IPS DF 6.9 (cell line): Measurements from ENCODE around the gene LCE2A.
"Not testable (repeated sequence)": the region's sequence is repeated elsewhere in the genome, so short reads cannot be mapped to it uniquely, and the experiment has no call there.

ENCODE experiments used
- DNase-seq: peaks from one replicate; pipeline ENCODE4 v3.0.0-alpha.2; 2013; ENCODE audit warnings: low read depth, low spot score
- H3K27ac ChIP-seq: one replicate; pipeline ENCODE4 v1.5.1; 2013; ENCODE audit warnings: low read length, control low read depth
- H3K27me3 ChIP-seq: 2 replicates; pipeline ENCODE4 v1.6.1; 2013; ENCODE audit warnings: mild to moderate bottlenecking, low read length; ENCODE audit not compliant: control insufficient read depth, insufficient read depth
- H3K36me3 ChIP-seq: 2 replicates; pipeline ENCODE4 v1.6.1; 2013; ENCODE audit warnings: low read length; ENCODE audit not compliant: control insufficient read depth, insufficient read depth
- H3K4me1 ChIP-seq: 2 replicates; pipeline ENCODE4 v1.6.1; 2013; ENCODE audit warnings: low read length; ENCODE audit not compliant: control insufficient read depth, insufficient read depth
- H3K4me3 ChIP-seq: 2 replicates; pipeline ENCODE4 v1.5.1; 2013; ENCODE audit warnings: mild to moderate bottlenecking, low read length
- H3K9me3 ChIP-seq: 2 replicates; pipeline ENCODE4 v1.6.1; 2013; ENCODE audit warnings: low read length, inconsistent platforms; ENCODE audit not compliant: control insufficient read depth, insufficient read depth
- WGBS: extraction: QIAGEN DNeasy Blood & Tissue Kit; methylation state at CpG from one replicate; pipeline ENCODE4 v1.1.7; 2013; ENCODE audit warnings: mixed read lengths, missing lambda C conversion rate; ENCODE audit not compliant: insufficient read length, insufficient coverage; 5-methylcytosine and 5-hydroxymethylcytosine counted together

LCE2A gene

DNA sequence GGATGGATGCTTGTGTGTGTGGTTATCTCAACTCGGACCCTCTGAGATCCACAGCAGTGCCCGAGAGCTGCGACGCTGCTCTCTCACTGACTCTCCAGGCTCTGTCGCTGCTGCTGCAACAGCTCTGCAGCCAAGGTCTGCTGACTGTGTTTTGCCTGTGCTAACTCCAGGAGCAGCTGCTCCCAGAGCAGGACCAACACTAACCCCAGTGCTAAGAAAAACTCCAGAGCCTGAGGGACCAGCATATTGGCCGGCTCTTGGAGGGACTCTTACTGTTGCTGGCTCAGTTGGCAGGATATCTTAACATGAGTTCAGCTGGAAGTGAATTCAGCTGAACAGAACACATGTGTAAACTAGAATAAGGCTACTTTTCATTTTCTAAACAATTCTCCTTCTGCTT, 18.7 kb upstream of the LCE2A start:
- no CpG with 5 or more reads among the region's 6 CpGs for WGBS
- no peak for DNase-seq
- Histone ChIP-seq H3K4me1 (no peaks in the 10 kb centered on the region), H3K27me3 (no peaks in the 10 kb centered on the region), H3K9me3 (peaks cover 7% of the 10 kb centered on the region), H3K27ac (no peak overlapping the region), H3K36me3 (no peaks in the 10 kb centered on the region), H3K4me3 (no peak overlapping the region)

DNA sequence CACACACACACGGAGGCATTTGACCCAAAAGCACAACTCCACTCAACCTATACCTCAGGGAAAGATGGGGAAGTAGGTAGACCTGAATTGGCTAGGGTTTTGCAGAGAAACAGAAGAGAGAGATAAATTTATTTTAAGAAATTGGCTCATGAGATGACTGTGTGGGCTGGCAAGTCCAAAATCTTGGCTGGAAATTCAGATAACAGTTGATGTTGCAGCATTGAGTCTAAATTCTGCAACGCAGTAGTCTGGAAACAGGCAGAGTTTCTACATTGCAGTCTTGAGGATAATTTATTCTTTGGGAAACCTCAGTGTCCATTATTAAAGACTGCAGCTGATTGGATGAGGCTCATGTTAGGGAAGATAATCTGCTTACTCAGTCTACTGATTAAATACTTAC, 16.5 kb upstream of the LCE2A start:
- Histone ChIP-seq H3K27me3 (no peaks in the 10 kb centered on the region), H3K4me3 (no peak overlapping the region), H3K27ac (no peak overlapping the region), H3K36me3 (no peaks in the 10 kb centered on the region), H3K9me3 (peaks cover 9% of the 10 kb centered on the region), H3K4me1 (no peaks in the 10 kb centered on the region)
- no CpG with 5 or more reads among the region's 2 CpGs for WGBS
- no peak for DNase-seq

DNA sequence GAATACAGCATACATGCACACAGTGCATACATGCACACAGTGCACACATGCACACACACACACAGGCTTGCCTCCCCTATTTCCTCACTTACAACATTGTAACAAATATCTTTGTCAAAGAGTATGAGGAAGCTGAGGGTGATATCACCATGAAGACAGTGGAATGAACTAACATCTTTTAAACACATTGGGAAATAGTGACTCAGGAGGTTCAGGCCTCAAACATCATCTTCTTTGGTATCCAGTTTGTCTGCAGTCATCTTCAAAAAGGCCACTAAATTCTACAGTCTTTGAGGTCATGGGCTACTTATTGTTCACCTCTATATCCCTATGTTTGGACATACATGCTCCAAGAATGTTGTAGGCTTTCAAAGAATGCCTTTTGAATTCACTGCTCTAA, 14.3 kb upstream of the LCE2A start:
- Histone ChIP-seq H3K9me3 (peaks cover 12% of the 10 kb centered on the region), H3K4me3 (no peak overlapping the region), H3K36me3 (no peaks in the 10 kb centered on the region), H3K4me1 (no peaks in the 10 kb centered on the region), H3K27ac (no peak overlapping the region), H3K27me3 (no peaks in the 10 kb centered on the region)
- DNase-seq: no peak

DNA sequence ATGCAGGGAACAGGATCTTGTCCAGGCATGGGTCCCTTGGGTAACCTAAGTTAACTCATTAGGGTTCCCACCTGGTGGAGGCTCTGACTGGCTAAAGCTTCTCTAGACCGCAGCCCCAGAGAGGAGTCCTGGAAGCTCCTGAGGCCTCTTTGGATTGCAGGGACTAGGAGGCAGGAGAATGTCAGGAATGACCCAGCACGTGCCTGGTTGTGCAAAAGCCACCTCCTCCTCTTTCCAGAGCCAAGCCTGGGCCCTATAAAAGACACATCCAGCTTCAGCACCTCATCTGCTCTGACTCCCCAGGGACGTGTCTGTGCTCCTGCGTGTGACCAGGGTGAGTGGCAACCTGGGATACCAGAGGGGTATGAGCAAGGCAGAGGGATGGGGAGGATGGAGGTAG, 12.3 kb upstream of the LCE2A start, which contains the start of gene LCE2B:
Gene LCE2B (plus strand): TSS at position 301 of the 400 bp plus-strand sequence. CDS start 721 bp downstream, outside the sequence.
- not testable (repeated sequence) for H3K27ac ChIP-seq, DNase-seq, H3K4me3 ChIP-seq, H3K4me1 ChIP-seq, H3K36me3 ChIP-seq, H3K27me3 ChIP-seq, H3K9me3 ChIP-seq
- WGBS: no CpG with 5 or more reads among the region's 4 CpGs

DNA sequence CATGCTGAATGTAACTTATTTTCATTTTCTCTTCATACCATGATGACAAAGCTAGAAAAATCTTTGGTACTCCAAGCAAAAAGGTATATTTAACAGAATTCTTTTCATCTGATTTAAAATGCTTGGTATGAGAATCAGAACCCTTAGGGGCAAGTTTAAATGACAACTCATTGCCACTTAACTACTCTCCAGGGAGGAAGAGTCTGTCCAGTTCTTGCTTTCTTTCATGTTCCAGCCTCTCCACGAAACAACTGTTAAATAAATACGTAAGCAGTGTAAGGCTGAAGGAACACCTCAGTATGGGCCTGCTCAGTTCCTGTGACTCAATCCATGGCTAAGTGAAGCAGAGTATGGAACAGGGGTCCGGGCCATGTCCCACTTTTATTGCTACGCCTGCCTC, 1.6 kb downstream of the LCE2A start:
- no CpG with 5 or more reads among the region's 4 CpGs for WGBS
- no peak for DNase-seq
- Histone ChIP-seq H3K36me3 (no peaks in the 10 kb centered on the region), H3K27ac (no peak overlapping the region), H3K4me3 (no peak overlapping the region), H3K4me1 (no peaks in the 10 kb centered on the region), H3K27me3 (no peaks in the 10 kb centered on the region), H3K9me3 (peaks cover 5% of the 10 kb centered on the region)

DNA sequence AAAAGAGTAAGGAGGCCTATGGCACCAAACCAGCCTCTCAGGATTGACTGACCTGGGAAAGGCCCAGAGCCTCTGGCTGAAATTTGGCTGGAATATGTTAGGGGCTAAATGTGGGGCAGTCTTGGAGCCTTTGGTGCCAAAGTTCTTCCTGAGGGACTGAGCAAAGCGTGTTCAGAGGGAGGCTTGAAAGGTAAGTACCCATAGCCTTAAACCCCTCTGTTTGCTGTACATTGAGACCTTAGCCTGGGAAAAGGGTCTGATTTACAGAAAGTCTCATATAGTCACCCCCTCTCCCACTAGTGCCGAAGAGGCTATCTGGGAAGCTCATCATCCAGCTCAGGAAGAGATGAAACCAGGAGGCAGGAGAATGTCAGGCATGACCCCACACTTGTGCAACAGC, 9.7 kb downstream of the LCE2A start, which contains the start of gene LCE4A:
Gene LCE4A (plus strand): TSS at position 301 of the 400 bp plus-strand sequence. CDS start 916 bp downstream, outside the sequence.
- no peak for DNase-seq
- Histone ChIP-seq H3K27ac (no peak within 1 kb of the TSS), H3K4me1 (no peaks in the 10 kb centered on the region), H3K36me3 (no peaks in the 10 kb centered on the region), H3K9me3 (peaks cover 10% of the 10 kb centered on the region), H3K4me3 (no peak within 1 kb of the TSS), H3K27me3 (no peaks in the 10 kb centered on the region)
- no CpG with 5 or more reads among the region's 2 CpGs for WGBS

DNA sequence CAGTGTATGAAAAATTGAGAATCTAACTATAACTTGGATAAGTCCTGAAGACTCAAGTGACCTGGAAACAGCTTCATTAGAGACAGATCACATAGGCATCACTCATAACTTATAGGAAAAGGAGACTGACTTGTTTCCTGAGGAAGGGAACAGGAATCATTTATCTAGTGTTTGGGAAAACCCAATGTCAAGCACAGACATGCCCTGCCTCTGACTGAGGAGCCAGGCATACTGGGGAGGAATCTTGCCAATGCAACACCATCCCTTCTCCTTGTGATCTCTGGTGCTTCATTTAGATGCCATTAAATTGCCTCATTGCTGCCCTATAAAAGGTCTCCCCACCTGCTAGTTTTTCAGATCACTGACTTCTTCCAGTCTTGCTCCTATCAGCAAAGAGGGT, 20.1 kb downstream of the LCE2A start:
- H3K9me3 ChIP-seq: peaks cover 15% of the 10 kb centered on the region
- DNase-seq: no peak

DNA sequence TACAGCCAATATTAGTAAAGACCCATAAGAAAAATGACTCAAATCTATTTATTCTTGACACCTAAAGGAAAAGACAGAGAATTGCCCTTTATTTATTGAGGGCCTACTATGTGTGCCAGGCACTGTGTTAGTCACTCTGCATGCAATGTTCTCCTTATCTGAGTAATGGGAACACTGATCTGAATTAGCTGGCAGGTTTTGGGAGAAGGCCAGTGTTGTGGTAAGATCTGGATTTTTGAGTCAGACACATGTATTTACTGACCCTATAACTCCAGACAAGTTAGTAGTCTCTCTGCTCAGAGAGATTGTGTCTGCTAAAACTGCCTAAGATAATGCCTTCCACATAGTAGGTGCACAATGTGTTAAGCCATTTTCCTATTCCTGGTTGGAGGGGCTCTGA, 27.1 kb downstream of the LCE2A start:
- no peak for DNase-seq
- Histone ChIP-seq H3K4me3 (no peak overlapping the region), H3K27me3 (no peaks in the 10 kb centered on the region), H3K36me3 (no peaks in the 10 kb centered on the region), H3K9me3 (peaks cover 5% of the 10 kb centered on the region), H3K4me1 (no peaks in the 10 kb centered on the region), H3K27ac (no peak overlapping the region)

More for the DNA sequence above, 20.1 kb downstream of the LCE2A start:
- H3K27ac ChIP-seq: no peak overlapping the region
- H3K4me1 ChIP-seq: no peaks in the 10 kb centered on the region
- no peaks in the 10 kb centered on the region for H3K27me3 ChIP-seq
- H3K36me3 ChIP-seq: no peaks in the 10 kb centered on the region
- no peak overlapping the region for H3K4me3 ChIP-seq

DNA sequence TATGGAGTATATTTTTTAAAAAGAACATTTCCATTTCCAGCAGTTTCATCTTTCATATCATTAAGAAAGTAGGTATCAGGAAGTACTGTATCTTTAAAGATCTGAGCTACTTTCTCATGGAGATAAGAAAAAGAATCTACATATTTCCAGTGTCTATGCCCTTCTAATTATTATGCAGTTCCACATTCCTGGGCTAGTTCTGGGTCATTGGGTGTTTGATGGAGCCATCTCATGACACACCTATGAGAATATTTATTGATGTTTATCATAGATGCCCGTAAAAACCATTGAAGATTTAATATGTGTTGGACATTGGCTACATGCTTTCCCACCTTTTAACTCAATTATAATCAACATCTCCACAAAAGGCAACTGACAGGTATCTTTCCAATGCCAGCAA, 30.8 kb downstream of the LCE2A start:
- no CpG with 5 or more reads among the region's 1 CpG for WGBS

DNA sequence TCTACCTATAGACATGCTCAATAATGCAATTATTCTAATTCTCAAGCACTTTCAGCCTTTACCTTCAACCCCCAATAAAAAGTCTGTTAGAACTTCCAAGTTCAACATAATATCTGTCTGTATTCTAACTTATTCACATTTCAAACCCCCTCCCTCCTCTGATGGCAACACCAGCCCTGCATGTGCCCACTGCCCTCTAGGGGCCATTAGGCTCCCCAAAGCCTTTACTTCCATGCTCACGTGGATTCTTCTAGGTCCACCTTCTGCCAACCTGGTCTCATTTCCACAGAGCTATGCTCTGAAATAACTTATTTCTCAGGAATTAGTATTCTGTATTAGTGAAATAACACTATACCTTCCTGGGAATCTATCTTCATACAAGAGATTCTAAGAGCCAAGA, 37.5 kb downstream of the LCE2A start:
- no peak for DNase-seq
- no peaks in the 10 kb centered on the region for H3K36me3 ChIP-seq
- WGBS: no CpG with 5 or more reads among the region's 1 CpG
- no peaks in the 10 kb centered on the region for H3K4me1 ChIP-seq
- H3K27ac ChIP-seq: no peak overlapping the region
- peaks cover 14% of the 10 kb centered on the region for H3K9me3 ChIP-seq
- no peak overlapping the region for H3K4me3 ChIP-seq
- H3K27me3 ChIP-seq: no peaks in the 10 kb centered on the region

More for the DNA sequence above, 30.8 kb downstream of the LCE2A start:
- no peaks in the 10 kb centered on the region for H3K27me3 ChIP-seq
- no peak for DNase-seq
- H3K4me1 ChIP-seq: no peaks in the 10 kb centered on the region
- H3K27ac ChIP-seq: no peak overlapping the region
- no peaks in the 10 kb centered on the region for H3K36me3 ChIP-seq
- peaks cover 4% of the 10 kb centered on the region for H3K9me3 ChIP-seq
- H3K4me3 ChIP-seq: no peak overlapping the region

DNA sequence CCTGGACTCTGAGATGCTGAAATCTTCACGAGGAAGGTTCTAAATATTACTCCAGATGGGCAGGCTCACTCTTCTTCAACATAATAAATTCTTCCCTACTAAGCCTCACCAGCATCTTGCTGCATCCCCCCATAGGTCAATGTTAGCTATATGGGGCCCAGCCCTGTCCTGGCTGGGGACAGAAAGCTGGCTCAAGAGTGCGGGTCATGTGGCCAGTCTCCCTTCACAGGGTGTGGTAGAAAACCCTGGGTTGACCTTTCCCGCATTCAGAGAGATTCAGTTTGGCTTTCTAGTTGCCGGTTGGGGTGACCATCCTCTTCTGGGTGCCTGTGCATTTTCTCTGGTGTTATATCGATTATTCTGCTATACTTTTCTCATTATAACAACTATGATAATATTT, 39.9 kb downstream of the LCE2A start:
- Histone ChIP-seq H3K9me3 (peaks cover 18% of the 10 kb centered on the region), H3K4me1 (no peaks in the 10 kb centered on the region), H3K36me3 (no peaks in the 10 kb centered on the region), H3K27me3 (no peaks in the 10 kb centered on the region), H3K27ac (no peak overlapping the region), H3K4me3 (no peak overlapping the region)
- no peak for DNase-seq
- no CpG with 5 or more reads among the region's 5 CpGs for WGBS
